ENCODE data around the gene PANX3. TPM values are rescaled to one million over a fixed set of nuclear protein-coding genes. Genes with fewer than 3 reads are reported as not detected.

Gene PANX3
- total and polyA plus RNA-seq, 2 of the 4 experiments (the other 2 are of a cell fraction): not detected

Small RNA genes lying within 50 kb of the gene (microRNA-seq; reads per million reads assigned to microRNA genes)
- not detected for gene RNA5SP352 (ENCODE audit: insufficient read depth, insufficient read length)

Small RNA genes lying within 50 kb of the gene (small RNA-seq; reads per million reads assigned to genes)
- gene RNA5SP352: 0 reads per million in 5 experiments

Other genes starting within 250 kb of the PANX3 start
- gene OR8B2, start 226.9 kb upstream of the PANX3 start, total RNA-seq (2012; rRNA removed): not detected in 2 replicates
- gene OR8B2, start 226.9 kb upstream of the PANX3 start, polyA plus RNA-seq (2012; rRNA removed): not detected in 2 replicates
- gene OR8B3, start 212.4 kb upstream of the PANX3 start, total RNA-seq (2012; rRNA removed): not detected in 2 replicates
- gene OR8B3, start 212.4 kb upstream of the PANX3 start, polyA plus RNA-seq (2012; rRNA removed): not detected in 2 replicates
- not detected in 2 replicates for gene OR8B4, start 186.6 kb upstream of the PANX3 start, total RNA-seq (2012; rRNA removed)
- not detected in 2 replicates for gene OR8B4, start 186.6 kb upstream of the PANX3 start, polyA plus RNA-seq (2012; rRNA removed)
- gene OR8B8, start 165.7 kb upstream of the PANX3 start, total RNA-seq (2012; rRNA removed): not detected in 2 replicates
- gene OR8B8, start 165.7 kb upstream of the PANX3 start, polyA plus RNA-seq (2012; rRNA removed): not detected in 2 replicates
- not detected in 2 replicates for gene OR8B12, start 67.8 kb upstream of the PANX3 start, total RNA-seq (2012; rRNA removed)
- gene OR8B12, start 67.8 kb upstream of the PANX3 start, polyA plus RNA-seq (2012; rRNA removed): not detected in 2 replicates
- not detected in 2 replicates for gene OR8A1, start 41.4 kb upstream of the PANX3 start, total RNA-seq (2012; rRNA removed)
- gene OR8A1, start 41.4 kb upstream of the PANX3 start, polyA plus RNA-seq (2012; rRNA removed): not detected in 2 replicates
- gene TBRG1, start 11.4 kb downstream of the PANX3 start, total RNA-seq (2012; rRNA removed): 11.9 and 13.3 TPM in 2 replicates
- 20.2 and 23.2 TPM in 2 replicates for gene TBRG1, start 11.4 kb downstream of the PANX3 start, polyA plus RNA-seq (2012; rRNA removed)
- 3.3 and 4.7 TPM in 2 replicates for gene SIAE, start 62.3 kb downstream of the PANX3 start, total RNA-seq (2012; rRNA removed)
- 11.3 and 12.0 TPM in 2 replicates for gene SIAE, start 62.3 kb downstream of the PANX3 start, polyA plus RNA-seq (2012; rRNA removed)
- gene SPA17, start 62.5 kb downstream of the PANX3 start, total RNA-seq (2012; rRNA removed): 9.9 and 14.4 TPM in 2 replicates
- 10.6 and 11.5 TPM in 2 replicates for gene SPA17, start 62.5 kb downstream of the PANX3 start, polyA plus RNA-seq (2012; rRNA removed)
- gene NRGN, start 128.5 kb downstream of the PANX3 start, total RNA-seq (2012; rRNA removed): 0.54 and 0.83 TPM in 2 replicates
- gene NRGN, start 128.5 kb downstream of the PANX3 start, polyA plus RNA-seq (2012; rRNA removed): 24.8 and 27.8 TPM in 2 replicates
- gene VSIG2, start 140.8 kb downstream of the PANX3 start, total RNA-seq (2012; rRNA removed): not detected in 2 replicates
- not detected in 2 replicates for gene VSIG2, start 140.8 kb downstream of the PANX3 start, polyA plus RNA-seq (2012; rRNA removed)
- gene ESAM, start 150.9 kb downstream of the PANX3 start, total RNA-seq (2012; rRNA removed): under 0.01 TPM in 1 of 2 replicates, not detected in the other
- gene ESAM, start 150.9 kb downstream of the PANX3 start, polyA plus RNA-seq (2012; rRNA removed): 0.12 and 0.20 TPM in 2 replicates
- 5.0 and 6.4 TPM in 2 replicates for gene MSANTD2, start 189.0 kb downstream of the PANX3 start, total RNA-seq (2012; rRNA removed)
- 4.8 and 6.0 TPM in 2 replicates for gene MSANTD2, start 189.0 kb downstream of the PANX3 start, polyA plus RNA-seq (2012; rRNA removed)